Fibroblast of pulmonary artery (primary cell): ENCODE results near the gene HDAC4.

ENCODE experiments used
- DNase-seq: peaks from one replicate; pipeline ENCODE4 v3.0.0-alpha.2; 2010; ENCODE audit warnings: low read depth
- H3K4me3 ChIP-seq: replicated peaks from 2 replicates; pipeline ENCODE4 v1.5.1; 2011; ENCODE audit warnings: low read depth, mild to moderate bottlenecking, control low read depth, low read length, moderate library complexity
- CTCF ChIP-seq: IDR thresholded peaks from 2 replicates; pipeline ENCODE4 v1.5.1; 2011; ENCODE audit warnings: mild to moderate bottlenecking, control low read depth, low read length, inconsistent platforms; ENCODE audit errors: missing control alignments

Gene HDAC4

GRCh38 chr2:239263669-239264491, 136.9 kb downstream of the HDAC4 start:
- DNase-seq = no peak
- no peak overlapping the region for H3K4me3 ChIP-seq
- TF ChIP-seq CTCF = no peak

GRCh38 chr2:239263231-239263630, 137.6 kb downstream of the HDAC4 start:
- no peak for DNase-seq
- no peak for TF ChIP-seq CTCF
- no peak overlapping the region for H3K4me3 ChIP-seq

GRCh38 chr2:239262484-239263230, 138.2 kb downstream of the HDAC4 start:
- no peak for DNase-seq
- no peak for TF ChIP-seq CTCF
- no peak overlapping the region for H3K4me3 ChIP-seq

GRCh38 chr2:239261796-239262483, 138.9 kb downstream of the HDAC4 start:
- TF ChIP-seq CTCF = no peak
- H3K4me3 ChIP-seq = no peak overlapping the region

GRCh38 chr2:239261356-239261755, 139.5 kb downstream of the HDAC4 start:
- TF ChIP-seq CTCF = no peak
- no peak overlapping the region for H3K4me3 ChIP-seq
- DNase-seq = no peak

More at GRCh38 chr2:239261796-239262483, 138.9 kb downstream of the HDAC4 start:
- no peak for DNase-seq

GRCh38 chr2:239260546-239261327, 140.1 kb downstream of the HDAC4 start:
- no peak overlapping the region for H3K4me3 ChIP-seq
- no peak for TF ChIP-seq CTCF
- no peak for DNase-seq
